Measurements from ENCODE around the gene NDUFB1.

Gene NDUFB1

GRCh38 chr14:92144708-92145107, 23.2 kb upstream of the NDUFB1 start:
- H3K36me3 ChIP-seq (replicated peaks; ENCODE audit: insufficient read depth, low read length), result no peaks in the 10 kb centered on the region

GRCh38 chr14:92143962-92144361, 22.5 kb upstream of the NDUFB1 start:
- Histone ChIP-seq H3F3A (ENCODE audit: insufficient read depth, low read length) (no peaks in the 10 kb centered on the region), H3K36me3 (replicated peaks; ENCODE audit: insufficient read depth, low read length) (no peaks in the 10 kb centered on the region), H3K4me1 (ENCODE audit: low read length) (no peaks in the 10 kb centered on the region), H3K4me2 (ENCODE audit: low read depth, low read length) (no peak overlapping the region), H2AFZ (ENCODE audit: low read length) (no peak overlapping the region), H3K4me3 (ENCODE audit: low read length) (no peak overlapping the region), H4K20me1 (ENCODE audit: insufficient read depth, low read length) (no peaks in the 10 kb centered on the region), H3K9ac (ENCODE audit: low read length) (no peak overlapping the region), H3K9me3 (replicated peaks; ENCODE audit: insufficient read depth, low read length) (no peaks in the 10 kb centered on the region), H3K79me2 (ENCODE audit: low read length) (no peaks in the 10 kb centered on the region), H3K27ac (ENCODE audit: low read length) (no peak overlapping the region), H3K27me3 (replicated peaks; ENCODE audit: insufficient read depth, low read length) (no peaks in the 10 kb centered on the region), H3K9me2 (replicated peaks; ENCODE audit: insufficient read depth, low read length) (no peaks in the 10 kb centered on the region)
- no peak for TF ChIP-seq CTCF (IDR thresholded peaks at IDR 0.05; ENCODE audit: low read length)
- TF ChIP-seq EZH2 (optimal IDR thresholded peaks at IDR 0.05; ENCODE audit: low read depth, low read length), result no peak
- no peak for TF ChIP-seq EZH2phosphoT487 (IDR thresholded peaks at IDR 0.05; ENCODE audit: low read length)
- DNase-seq, result no peak

More at GRCh38 chr14:92144708-92145107, 23.2 kb upstream of the NDUFB1 start:
- no peak overlapping the region for H3K9ac ChIP-seq (ENCODE audit: low read length)
- no peaks in the 10 kb centered on the region for H3K4me1 ChIP-seq (ENCODE audit: low read length)
- no peak overlapping the region for H3K27ac ChIP-seq (ENCODE audit: low read length)
- no peak for DNase-seq
- H3F3A ChIP-seq (ENCODE audit: insufficient read depth, low read length), result no peaks in the 10 kb centered on the region
- TF ChIP-seq CTCF (IDR thresholded peaks at IDR 0.05; ENCODE audit: low read length) (no peak), EZH2phosphoT487 (IDR thresholded peaks at IDR 0.05; ENCODE audit: low read length) (no peak), EZH2 (optimal IDR thresholded peaks at IDR 0.05; ENCODE audit: low read depth, low read length) (no peak)
- no peak overlapping the region for H3K4me2 ChIP-seq (ENCODE audit: low read depth, low read length)
- H3K9me2 ChIP-seq (replicated peaks; ENCODE audit: insufficient read depth, low read length), result no peaks in the 10 kb centered on the region
- no peaks in the 10 kb centered on the region for H3K79me2 ChIP-seq (ENCODE audit: low read length)
- H2AFZ ChIP-seq (ENCODE audit: low read length), result no peak overlapping the region
- H3K9me3 ChIP-seq (replicated peaks; ENCODE audit: insufficient read depth, low read length), result no peaks in the 10 kb centered on the region
- no peaks in the 10 kb centered on the region for H3K27me3 ChIP-seq (replicated peaks; ENCODE audit: insufficient read depth, low read length)
- H3K4me3 ChIP-seq (ENCODE audit: low read length), result no peak overlapping the region
- H4K20me1 ChIP-seq (ENCODE audit: insufficient read depth, low read length), result no peaks in the 10 kb centered on the region

GRCh38 chr14:92143309-92143708, 21.8 kb upstream of the NDUFB1 start:
- DNase-seq, result no peak
- Histone ChIP-seq H3F3A (ENCODE audit: insufficient read depth, low read length) (no peaks in the 10 kb centered on the region), H3K9me2 (replicated peaks; ENCODE audit: insufficient read depth, low read length) (no peaks in the 10 kb centered on the region), H3K9ac (ENCODE audit: low read length) (no peak overlapping the region), H3K4me1 (ENCODE audit: low read length) (no peaks in the 10 kb centered on the region), H3K9me3 (replicated peaks; ENCODE audit: insufficient read depth, low read length) (no peaks in the 10 kb centered on the region), H3K36me3 (replicated peaks; ENCODE audit: insufficient read depth, low read length) (no peaks in the 10 kb centered on the region), H2AFZ (ENCODE audit: low read length) (no peak overlapping the region), H3K27me3 (replicated peaks; ENCODE audit: insufficient read depth, low read length) (no peaks in the 10 kb centered on the region), H3K27ac (ENCODE audit: low read length) (no peak overlapping the region), H3K79me2 (ENCODE audit: low read length) (no peaks in the 10 kb centered on the region), H3K4me2 (ENCODE audit: low read depth, low read length) (no peak overlapping the region), H4K20me1 (ENCODE audit: insufficient read depth, low read length) (no peaks in the 10 kb centered on the region), H3K4me3 (ENCODE audit: low read length) (no peak overlapping the region)
- no peak for TF ChIP-seq EZH2phosphoT487 (IDR thresholded peaks at IDR 0.05; ENCODE audit: low read length)
- TF ChIP-seq CTCF (IDR thresholded peaks at IDR 0.05; ENCODE audit: low read length), result no peak
- TF ChIP-seq EZH2 (optimal IDR thresholded peaks at IDR 0.05; ENCODE audit: low read depth, low read length), result no peak
